CD4-positive, alpha-beta T cell treated with Interleukin-6 at 100 ng/mL for 8 hours (primary cell): ENCODE results near the gene FLACC1.
"Not testable (repeated sequence)": the region's sequence is repeated elsewhere in the genome, so short reads cannot be mapped to it uniquely, and the experiment has no call there.

Source experiments
- DNase-seq: peaks from one replicate; pipeline ENCODE4 v3.0.0-alpha.2; 2020; ENCODE audit warnings: mixed read lengths, low spot score

FLACC1 gene

GRCh38 chr2:201254081-201254730, 102.9 kb downstream of the FLACC1 start:
- DNase-seq: peak; percentile 23

GRCh38 chr2:201250741-201251140, 106.4 kb downstream of the FLACC1 start:
- DNase-seq: no peak

- no peak for DNase-seq
Observed at GRCh38 chr2:201249889-201250288, 107.3 kb downstream of the FLACC1 start.

- DNase-seq: no peak
Observed at GRCh38 chr2:201248288-201248844, 108.8 kb downstream of the FLACC1 start.

GRCh38 chr2:201246280-201246679, 110.9 kb downstream of the FLACC1 start:
- no peak for DNase-seq

GRCh38 chr2:201244829-201245228, 112.3 kb downstream of the FLACC1 start:
- no peak for DNase-seq

GRCh38 chr2:201242571-201243277, 114.4 kb downstream of the FLACC1 start:
- no peak for DNase-seq

- DNase-seq: not testable (repeated sequence)
Observed at GRCh38 chr2:201239167-201239935, 117.8 kb downstream of the FLACC1 start.
